NCI-H2107 (cell line): ENCODE data around the gene MTNR1B.
A peak's percentile ranks its signal among the peaks of the same experiment; 100 is the strongest.

Source experiments
- DNase-seq: peaks from one replicate; lab custom pipeline; 2025; lab: John Stamatoyannopoulos, UW

Gene MTNR1B

DNA sequence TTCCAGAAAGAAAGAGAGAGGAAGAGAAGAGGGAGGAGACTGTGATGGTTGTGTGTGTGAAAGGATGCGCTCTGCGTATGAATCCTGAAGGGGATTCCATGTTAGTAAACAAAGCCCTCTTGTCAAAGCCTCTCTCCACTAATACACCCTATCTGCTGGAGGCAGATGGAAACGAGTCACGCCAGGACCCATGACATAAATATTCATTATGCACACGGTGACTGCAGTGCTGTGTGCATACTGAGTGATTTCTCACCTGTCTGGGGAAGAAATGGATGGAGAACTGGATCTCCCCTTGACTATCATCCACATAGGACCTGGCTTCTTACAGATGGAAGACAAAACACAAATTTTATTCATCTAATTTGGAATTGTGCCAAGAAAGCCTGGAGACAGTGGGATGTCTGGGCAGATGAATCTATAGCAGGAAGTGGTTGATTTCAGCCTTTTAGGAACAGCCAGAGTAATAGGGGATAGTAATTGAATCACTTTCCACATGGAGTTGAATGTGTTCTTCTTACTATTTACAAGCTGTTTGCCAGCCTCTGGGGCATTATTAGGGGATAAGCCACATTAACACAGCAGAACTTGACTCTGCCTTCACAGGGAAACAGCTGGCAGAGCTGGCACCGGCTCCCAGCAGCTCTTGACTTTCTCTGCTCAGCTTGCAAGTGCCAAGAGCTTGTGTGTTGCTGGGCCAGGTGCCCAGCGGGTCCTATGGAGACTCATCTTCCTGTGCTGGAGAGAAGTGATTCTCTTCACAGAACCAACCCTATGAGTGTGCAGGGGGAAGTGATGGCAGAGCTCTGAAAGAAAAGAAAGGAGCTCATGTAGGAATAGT lies 9.0 kb downstream of the MTNR1B start:
- DNase-seq: peak; percentile 81

DNA sequence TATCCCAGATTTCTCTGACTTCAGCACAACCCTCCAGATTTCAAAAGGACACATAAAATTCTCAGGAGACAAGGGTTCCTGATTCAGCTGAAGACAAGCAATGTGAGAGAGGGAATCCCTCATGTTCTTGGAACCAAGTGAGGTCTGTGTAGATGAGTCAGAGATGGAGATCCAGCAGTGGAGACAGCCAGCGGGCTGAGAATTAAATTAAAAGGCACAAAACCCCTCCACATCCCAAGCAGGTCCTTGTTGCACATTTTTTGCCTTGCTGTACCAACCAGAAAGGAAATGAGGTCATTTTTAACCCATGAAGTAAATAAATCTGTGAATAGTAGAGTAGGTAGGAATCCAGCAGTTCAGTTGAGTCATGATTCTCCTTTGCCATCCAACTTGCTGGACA lies 9.7 kb downstream of the MTNR1B start:
- DNase-seq: no peak

GRCh38 chr11:92980312-92980711 lies 10.9 kb downstream of the MTNR1B start:
- no peak for DNase-seq

DNA sequence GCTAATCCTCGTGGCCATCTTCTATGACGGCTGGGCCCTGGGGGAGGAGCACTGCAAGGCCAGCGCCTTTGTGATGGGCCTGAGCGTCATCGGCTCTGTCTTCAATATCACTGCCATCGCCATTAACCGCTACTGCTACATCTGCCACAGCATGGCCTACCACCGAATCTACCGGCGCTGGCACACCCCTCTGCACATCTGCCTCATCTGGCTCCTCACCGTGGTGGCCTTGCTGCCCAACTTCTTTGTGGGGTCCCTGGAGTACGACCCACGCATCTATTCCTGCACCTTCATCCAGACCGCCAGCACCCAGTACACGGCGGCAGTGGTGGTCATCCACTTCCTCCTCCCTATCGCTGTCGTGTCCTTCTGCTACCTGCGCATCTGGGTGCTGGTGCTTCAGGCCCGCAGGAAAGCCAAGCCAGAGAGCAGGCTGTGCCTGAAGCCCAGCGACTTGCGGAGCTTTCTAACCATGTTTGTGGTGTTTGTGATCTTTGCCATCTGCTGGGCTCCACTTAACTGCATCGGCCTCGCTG lies 12.1 kb downstream of the MTNR1B start:
- DNase-seq: no peak

GRCh38 chr11:92986585-92986984 lies 17.1 kb downstream of the MTNR1B start:
- DNase-seq: no peak

GRCh38 chr11:92993004-92993403 lies 23.6 kb downstream of the MTNR1B start:
- no peak for DNase-seq

GRCh38 chr11:93000511-93001476 lies 31.3 kb downstream of the MTNR1B start:
- no peak for DNase-seq

GRCh38 chr11:93001806-93002205 lies 32.4 kb downstream of the MTNR1B start:
- no peak for DNase-seq

GRCh38 chr11:93002380-93002779 lies 32.9 kb downstream of the MTNR1B start:
- no peak for DNase-seq

DNA sequence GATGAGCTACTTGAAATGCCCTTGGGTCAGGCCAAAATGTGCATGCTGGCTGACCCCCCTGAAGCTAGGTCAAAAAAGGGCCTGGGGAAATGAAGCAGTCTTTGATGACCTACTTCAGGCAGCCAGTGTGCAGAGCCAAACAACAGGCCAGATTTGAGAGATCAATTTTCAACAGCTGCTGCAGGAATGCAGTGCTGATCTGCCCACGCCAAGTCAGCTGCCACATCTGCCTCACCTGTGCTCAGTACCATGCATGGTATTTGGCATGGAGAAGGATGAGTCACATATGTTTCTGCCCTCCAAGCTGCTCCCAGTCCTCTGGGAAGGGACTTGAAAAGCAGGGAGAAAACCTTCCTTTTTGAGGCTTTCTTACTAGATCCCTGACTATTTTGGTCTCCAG lies 35.8 kb downstream of the MTNR1B start:
- no peak for DNase-seq

DNA sequence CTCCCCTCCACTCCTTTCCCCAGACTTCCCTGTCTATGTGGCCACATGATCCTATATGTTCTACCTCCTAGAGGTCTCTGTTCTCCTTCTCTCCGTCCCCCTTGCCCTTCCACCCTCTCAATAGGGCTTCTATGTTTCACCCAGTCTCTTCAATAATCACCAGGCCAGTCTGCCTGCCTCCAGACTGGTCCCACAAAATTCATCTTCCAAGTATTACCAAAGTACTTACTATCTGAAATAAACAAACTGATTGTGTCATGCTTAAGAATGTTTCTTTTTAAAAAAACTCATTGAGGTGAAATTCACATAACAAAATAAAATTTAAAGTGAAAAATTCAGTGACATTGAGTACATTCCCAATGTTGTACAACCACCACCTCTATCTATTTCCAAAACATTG lies 44.2 kb downstream of the MTNR1B start:
- no peak for DNase-seq

- DNase-seq: no peak
These were observed 47.1 kb downstream of the MTNR1B start for GRCh38 chr11:93016595-93016994.

DNA sequence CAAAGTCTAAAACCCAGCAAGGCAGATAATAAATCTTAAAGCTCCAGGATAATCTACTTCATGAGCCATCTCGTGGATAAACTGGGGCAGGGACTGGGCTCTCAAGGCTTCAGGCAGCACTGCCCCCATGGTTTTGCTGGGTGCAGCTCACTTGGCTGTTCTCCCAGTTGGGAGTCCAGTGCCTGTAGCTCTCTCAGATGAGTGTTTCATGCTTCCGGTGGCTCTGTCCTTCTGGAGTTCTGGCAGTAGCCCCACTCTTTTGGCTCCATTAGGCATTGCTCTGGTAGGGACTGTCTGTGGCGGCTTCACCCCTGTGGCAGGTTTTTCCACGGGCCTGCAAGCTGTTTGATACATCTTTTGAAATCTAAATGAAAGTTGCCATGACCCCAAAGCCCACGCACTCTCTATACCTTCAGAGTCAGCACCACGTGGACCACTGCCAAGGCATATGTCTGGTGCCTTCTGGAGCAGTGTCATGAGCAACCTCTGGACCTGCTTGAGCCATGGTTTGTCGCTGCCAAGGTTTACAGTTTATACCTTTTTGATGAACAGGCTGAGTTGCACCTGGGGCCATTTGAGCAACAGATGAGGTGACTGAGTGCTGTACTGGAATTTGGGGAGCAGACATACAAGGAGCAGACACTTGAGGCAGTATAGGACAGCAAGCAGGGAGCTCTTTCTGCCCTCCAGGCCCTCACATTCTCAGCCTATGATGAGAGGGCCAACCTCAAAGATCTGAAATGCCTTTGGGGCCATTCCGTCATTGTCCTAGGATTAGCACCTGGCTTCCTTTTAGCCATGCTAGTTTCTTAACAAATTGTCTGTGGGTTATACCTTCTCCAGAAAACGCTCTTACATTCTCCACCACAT lies 48.6 kb downstream of the MTNR1B start:
- DNase-seq: no peak

GRCh38 chr11:93020248-93021046 lies 51.0 kb downstream of the MTNR1B start:
- DNase-seq: no peak

- no peak for DNase-seq
These were observed 54.9 kb downstream of the MTNR1B start for GRCh38 chr11:93024369-93024768.

DNA sequence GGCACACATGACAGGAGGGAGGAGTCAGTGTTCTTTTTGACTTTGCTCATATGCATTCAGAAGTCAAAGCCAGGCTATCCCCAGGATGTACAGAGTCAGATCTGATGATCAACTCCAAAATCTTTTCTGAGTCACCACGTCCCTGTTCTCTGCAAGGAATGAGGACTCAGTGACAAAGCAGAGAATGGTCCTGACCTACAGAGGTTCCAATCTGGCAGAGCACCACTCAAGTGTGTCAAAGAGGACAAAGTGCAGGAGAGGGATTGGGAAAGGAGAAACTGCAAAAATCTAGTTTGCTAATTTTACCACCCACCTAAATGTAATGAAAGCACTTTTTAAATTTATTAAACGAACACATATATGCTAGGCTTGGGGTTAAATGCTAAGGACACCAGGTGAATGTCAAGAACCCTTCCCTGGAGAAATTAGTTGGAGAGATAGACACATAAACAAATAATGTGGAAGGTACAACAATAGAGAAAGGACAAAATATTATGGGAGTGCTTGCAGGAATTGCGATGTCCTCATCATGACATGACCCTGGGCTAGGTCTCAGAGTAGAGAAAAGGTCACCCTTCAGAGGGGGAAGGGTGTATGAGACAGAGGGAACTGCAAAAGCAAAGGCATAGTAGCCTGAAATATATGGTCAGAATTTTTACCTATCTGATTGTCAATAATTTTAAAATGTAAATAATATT lies 56.3 kb downstream of the MTNR1B start:
- no peak for DNase-seq

GRCh38 chr11:93028960-93029522 lies 59.6 kb downstream of the MTNR1B start:
- no peak for DNase-seq

DNA sequence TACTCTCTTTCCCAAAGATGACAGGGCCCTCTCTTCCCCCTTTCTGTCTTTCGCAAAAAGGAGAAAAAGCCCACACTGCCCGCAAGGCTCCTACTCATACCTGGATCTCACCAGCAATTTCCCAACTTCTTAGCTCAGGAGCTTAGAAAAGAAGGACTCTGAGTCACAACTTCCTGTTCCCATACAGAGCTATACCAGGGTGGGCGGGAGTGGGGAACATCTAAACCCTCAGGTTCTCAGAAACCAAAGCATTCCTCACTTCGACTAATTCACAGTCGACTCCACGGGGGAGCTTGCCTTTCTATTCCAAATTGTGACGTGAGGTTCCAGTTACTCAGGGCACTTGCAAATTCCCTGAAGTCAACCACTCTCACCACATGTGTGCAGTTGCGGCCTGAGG lies 61.9 kb downstream of the MTNR1B start:
- no peak for DNase-seq
